SU-DHL-6 (cell line): ENCODE measurements around the gene AKAP6.

Experiments
- H2AFZ ChIP-seq: fragments of 200-600 bp; sonication (generic); 2 replicates; pipeline ENCODE4 v1.6.1; 2014; ENCODE audit warnings: low read depth, mild to moderate bottlenecking, moderate library complexity, mixed read lengths, antibody characterized with exemption, low read length; ENCODE audit not compliant: severe bottlenecking
- H3F3A ChIP-seq: fragments of 200-600 bp; shearing (Covaris generic); 2 replicates; pipeline ENCODE4 v1.6.0; 2016; ENCODE audit warnings: antibody characterized with exemption, mild to moderate bottlenecking; ENCODE audit not compliant: insufficient read depth
- H3K27ac ChIP-seq: fragments of 200-600 bp; sonication (generic); 2 replicates; pipeline ENCODE4 v1.5.1; 2016; ENCODE audit warnings: low read depth, mild to moderate bottlenecking, low read length, moderate library complexity, mixed read lengths
- H3K27me3 ChIP-seq: fragments of 200-600 bp; sonication (generic), shearing (Covaris generic); 2 replicates; pipeline ENCODE4 v1.6.0; 2014; ENCODE audit warnings: mild to moderate bottlenecking, low read length
- H3K36me3 ChIP-seq: fragments of 200-600 bp; sonication (generic); 2 replicates; pipeline ENCODE4 v1.6.1; 2014; ENCODE audit warnings: mild to moderate bottlenecking, low read length, mixed read lengths
- H3K4me2 ChIP-seq: fragments of 300-600, 200-600 bp; shearing (Covaris generic), sonication (generic); 2 replicates; pipeline ENCODE4 v1.6.0; 2014; ENCODE audit warnings: low read length, low read depth, mild to moderate bottlenecking; ENCODE audit not compliant: poor library complexity, severe bottlenecking
- H3K4me3 ChIP-seq: fragments of 200-600 bp; sonication (generic); 2 replicates; pipeline ENCODE4 v1.5.1; 2014; ENCODE audit warnings: antibody characterized with exemption, low read length, mild to moderate bottlenecking, mixed read lengths; ENCODE audit not compliant: insufficient read depth, poor library complexity, severe bottlenecking
- H3K79me2 ChIP-seq: fragments of 200-600 bp; sonication (generic); 2 replicates; pipeline ENCODE4 v1.6.1; 2014; ENCODE audit warnings: mild to moderate bottlenecking, low read length, moderate library complexity; ENCODE audit not compliant: insufficient read depth
- H3K9ac ChIP-seq: fragments of 200-600 bp; sonication (generic); 2 replicates; pipeline ENCODE4 v1.7.0; 2014; ENCODE audit warnings: mild to moderate bottlenecking, low read length
- H3K9me2 ChIP-seq: fragments of 200-600 bp; sonication (generic); replicated peaks from 2 replicates; pipeline ENCODE4 v1.6.1; 2014; ENCODE audit warnings: low read length; ENCODE audit not compliant: insufficient read depth
- H3K9me3 ChIP-seq: fragments of 200-600 bp; sonication (generic); 2 replicates; pipeline ENCODE4 v1.6.1; 2014; ENCODE audit warnings: low read length, mixed read lengths; ENCODE audit not compliant: insufficient read depth
- H4K20me1 ChIP-seq: fragments of 200-600 bp; sonication (generic); 2 replicates; pipeline ENCODE4 v1.6.1; 2014; ENCODE audit warnings: low read depth, mild to moderate bottlenecking, antibody characterized with exemption, low read length, moderate library complexity, mixed read lengths
- EZH2phosphoT487 ChIP-seq: fragments of 200-600 bp; sonication (generic), shearing (Covaris generic); conservative IDR thresholded peaks from 2 replicates; pipeline ENCODE4 v1.6.1; 2018; ENCODE audit warnings: mild to moderate bottlenecking, antibody characterized with exemption, low read length, moderate library complexity, mixed read lengths
- TF ChIP-seq, protein P1 (sequence below): fragments of 200-600 bp; sonication (generic); IDR thresholded peaks from one replicate; pipeline ENCODE4 v1.5.1; 2017; ENCODE audit warnings: antibody characterized with exemption, mild to moderate bottlenecking, low read length, moderate library complexity; ENCODE audit not compliant: insufficient read depth, poor library complexity, severe bottlenecking

The AKAP6 gene

DNA sequence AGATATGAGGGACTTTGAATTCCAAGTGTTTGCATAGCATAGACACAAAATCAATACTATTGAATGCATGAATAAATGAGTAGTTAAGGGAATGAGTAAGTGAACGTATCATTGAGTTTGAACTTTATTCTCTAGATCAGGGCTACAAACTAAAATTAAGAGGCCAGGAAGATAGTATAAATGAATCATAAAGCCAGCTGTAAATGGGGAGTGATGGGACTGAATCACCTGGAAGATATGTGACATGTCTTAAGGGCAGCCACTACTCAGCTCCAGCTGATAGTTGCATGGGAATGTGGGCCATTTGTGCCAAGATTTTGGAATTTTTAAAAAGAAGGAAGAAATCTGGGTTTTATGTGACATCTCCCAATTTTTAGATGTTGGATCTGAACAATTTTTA lies 229.9 kb downstream of the AKAP6 start:
- Histone ChIP-seq H3K9me3 (no peaks in the 10 kb centered on the region), H3K4me2 (no peak overlapping the region), H3K27me3 (no peaks in the 10 kb centered on the region), H3K9ac (no peak overlapping the region), H4K20me1 (no peaks in the 10 kb centered on the region), H3K9me2 (no peaks in the 10 kb centered on the region), H3K27ac (no peak overlapping the region), H3K4me3 (no peak overlapping the region), H3K36me3 (no peaks in the 10 kb centered on the region), H2AFZ (no peak overlapping the region), H3F3A (no peaks in the 10 kb centered on the region), H3K79me2 (no peaks in the 10 kb centered on the region)
- TF ChIP-seq, protein P1, sequence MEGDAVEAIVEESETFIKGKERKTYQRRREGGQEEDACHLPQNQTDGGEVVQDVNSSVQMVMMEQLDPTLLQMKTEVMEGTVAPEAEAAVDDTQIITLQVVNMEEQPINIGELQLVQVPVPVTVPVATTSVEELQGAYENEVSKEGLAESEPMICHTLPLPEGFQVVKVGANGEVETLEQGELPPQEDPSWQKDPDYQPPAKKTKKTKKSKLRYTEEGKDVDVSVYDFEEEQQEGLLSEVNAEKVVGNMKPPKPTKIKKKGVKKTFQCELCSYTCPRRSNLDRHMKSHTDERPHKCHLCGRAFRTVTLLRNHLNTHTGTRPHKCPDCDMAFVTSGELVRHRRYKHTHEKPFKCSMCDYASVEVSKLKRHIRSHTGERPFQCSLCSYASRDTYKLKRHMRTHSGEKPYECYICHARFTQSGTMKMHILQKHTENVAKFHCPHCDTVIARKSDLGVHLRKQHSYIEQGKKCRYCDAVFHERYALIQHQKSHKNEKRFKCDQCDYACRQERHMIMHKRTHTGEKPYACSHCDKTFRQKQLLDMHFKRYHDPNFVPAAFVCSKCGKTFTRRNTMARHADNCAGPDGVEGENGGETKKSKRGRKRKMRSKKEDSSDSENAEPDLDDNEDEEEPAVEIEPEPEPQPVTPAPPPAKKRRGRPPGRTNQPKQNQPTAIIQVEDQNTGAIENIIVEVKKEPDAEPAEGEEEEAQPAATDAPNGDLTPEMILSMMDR, result no peak
- no peak for TF ChIP-seq EZH2phosphoT487

DNA sequence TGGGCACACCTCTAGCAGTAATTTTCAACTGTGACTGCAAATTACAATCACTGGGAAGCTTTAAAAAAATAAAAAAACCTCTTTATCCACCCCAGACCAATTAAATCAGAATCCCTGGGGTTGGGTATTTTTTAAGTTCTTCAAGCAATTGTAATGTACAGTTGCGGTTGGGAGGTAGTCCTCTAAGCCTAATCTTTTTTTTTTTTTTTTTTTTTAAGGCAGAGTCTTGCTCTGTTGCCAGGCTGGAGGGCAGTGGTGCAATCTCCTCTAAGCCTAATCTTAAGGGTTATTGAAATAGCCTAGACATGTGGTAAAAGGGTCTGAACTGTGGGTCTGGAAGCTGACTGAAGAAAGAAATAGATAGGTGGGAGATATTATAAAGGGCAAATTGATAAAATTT lies 230.5 kb downstream of the AKAP6 start:
- Histone ChIP-seq H2AFZ (no peak overlapping the region), H3K9me2 (no peaks in the 10 kb centered on the region), H3K4me2 (no peak overlapping the region), H3K9me3 (no peaks in the 10 kb centered on the region), H3K4me3 (no peak overlapping the region), H3K27ac (no peak overlapping the region), H3F3A (no peaks in the 10 kb centered on the region), H3K27me3 (no peaks in the 10 kb centered on the region), H4K20me1 (no peaks in the 10 kb centered on the region), H3K79me2 (no peaks in the 10 kb centered on the region), H3K9ac (no peak overlapping the region), H3K36me3 (no peaks in the 10 kb centered on the region)
- TF ChIP-seq, protein P1, result no peak
- no peak for TF ChIP-seq EZH2phosphoT487

DNA sequence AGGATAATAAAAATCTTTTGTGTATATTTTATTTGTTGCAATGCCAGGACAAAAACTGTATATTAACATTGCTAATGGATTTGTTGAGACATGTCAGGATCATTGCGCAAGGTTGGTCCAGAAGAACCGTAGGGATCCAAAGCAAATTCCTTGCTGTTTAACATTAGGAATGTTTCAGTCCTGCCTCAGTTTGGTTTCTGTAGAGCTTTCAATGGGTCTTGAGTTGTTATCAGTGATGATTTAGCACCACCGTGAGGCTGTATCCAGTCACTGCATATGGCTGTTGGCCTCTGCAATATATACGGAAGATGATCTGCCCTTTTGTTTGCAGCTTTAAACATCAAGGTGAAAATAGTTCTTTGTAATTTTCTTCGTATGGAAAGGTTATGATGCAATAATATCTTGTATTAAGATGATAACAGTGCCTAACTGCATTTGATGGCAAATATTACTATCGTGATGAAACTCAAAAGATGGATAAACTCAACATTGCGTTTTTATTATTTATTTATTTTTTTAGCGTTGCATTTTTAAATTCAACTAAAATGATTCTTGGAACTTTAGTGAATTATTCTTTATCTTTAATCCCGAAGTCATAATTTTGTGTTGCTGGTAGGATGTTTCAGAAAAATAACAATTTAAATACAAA lies 231.2 kb downstream of the AKAP6 start:
- H3K9me2 ChIP-seq, result no peaks in the 10 kb centered on the region
- H4K20me1 ChIP-seq, result no peaks in the 10 kb centered on the region
- no peaks in the 10 kb centered on the region for H3F3A ChIP-seq
- H3K79me2 ChIP-seq, result no peaks in the 10 kb centered on the region
- H2AFZ ChIP-seq, result no peak overlapping the region
- no peaks in the 10 kb centered on the region for H3K27me3 ChIP-seq
- H3K4me3 ChIP-seq, result no peak overlapping the region
- no peak overlapping the region for H3K4me2 ChIP-seq
- H3K36me3 ChIP-seq, result no peaks in the 10 kb centered on the region
- TF ChIP-seq EZH2phosphoT487, result no peak
- TF ChIP-seq, protein P1, result peak; percentile 54
- no peak overlapping the region for H3K27ac ChIP-seq
- no peaks in the 10 kb centered on the region for H3K9me3 ChIP-seq
- no peak overlapping the region for H3K9ac ChIP-seq
